Measurements from ENCODE around the gene RABGAP1L.

DNA sequence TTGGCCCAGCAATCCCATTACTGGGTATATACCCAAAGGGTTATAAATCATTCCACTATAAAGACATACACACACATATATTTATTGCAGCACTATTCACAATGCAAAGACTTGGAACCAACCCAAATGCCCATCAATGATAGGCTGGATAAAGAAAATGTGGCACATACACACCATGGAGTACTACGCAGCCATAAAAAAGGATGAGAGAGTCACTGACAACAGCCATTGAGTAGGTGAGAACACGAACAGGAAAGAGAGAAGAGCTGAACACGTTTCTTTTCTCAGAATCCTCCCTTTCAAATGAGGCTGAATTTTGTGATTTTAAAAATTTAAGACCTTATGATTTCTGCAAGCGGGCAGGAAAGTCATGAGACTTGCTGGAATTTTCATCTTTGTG, 10.1 kb upstream of the RABGAP1L start:
- TF ChIP-seq, protein P1, sequence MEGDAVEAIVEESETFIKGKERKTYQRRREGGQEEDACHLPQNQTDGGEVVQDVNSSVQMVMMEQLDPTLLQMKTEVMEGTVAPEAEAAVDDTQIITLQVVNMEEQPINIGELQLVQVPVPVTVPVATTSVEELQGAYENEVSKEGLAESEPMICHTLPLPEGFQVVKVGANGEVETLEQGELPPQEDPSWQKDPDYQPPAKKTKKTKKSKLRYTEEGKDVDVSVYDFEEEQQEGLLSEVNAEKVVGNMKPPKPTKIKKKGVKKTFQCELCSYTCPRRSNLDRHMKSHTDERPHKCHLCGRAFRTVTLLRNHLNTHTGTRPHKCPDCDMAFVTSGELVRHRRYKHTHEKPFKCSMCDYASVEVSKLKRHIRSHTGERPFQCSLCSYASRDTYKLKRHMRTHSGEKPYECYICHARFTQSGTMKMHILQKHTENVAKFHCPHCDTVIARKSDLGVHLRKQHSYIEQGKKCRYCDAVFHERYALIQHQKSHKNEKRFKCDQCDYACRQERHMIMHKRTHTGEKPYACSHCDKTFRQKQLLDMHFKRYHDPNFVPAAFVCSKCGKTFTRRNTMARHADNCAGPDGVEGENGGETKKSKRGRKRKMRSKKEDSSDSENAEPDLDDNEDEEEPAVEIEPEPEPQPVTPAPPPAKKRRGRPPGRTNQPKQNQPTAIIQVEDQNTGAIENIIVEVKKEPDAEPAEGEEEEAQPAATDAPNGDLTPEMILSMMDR (optimal IDR thresholded peaks at IDR 0.05 in 1 of 3, IDR thresholded peaks at IDR 0.05 in 1 of 3, conservative IDR thresholded peaks at IDR 0.05 in 1 of 3; ENCODE audit: extremely low read depth in 1 of 3, insufficient read depth in 2 of 3, low read length in 3 of 3): no peak
- TF ChIP-seq EZH2 (IDR thresholded peaks at IDR 0.05; ENCODE audit: low read length): no peak

Data from keratinocyte (primary cell).